Myocyte (in vitro differentiated cells): ENCODE results near the gene KLC4. TPM values are rescaled to one million over a fixed set of nuclear protein-coding genes. Genes with fewer than 3 reads are reported as not detected.
"Not testable (repeated sequence)": the region's sequence is repeated elsewhere in the genome, so short reads cannot be mapped to it uniquely, and the experiment has no call there.

Experiments
- DNase-seq: peaks from one replicate; pipeline ENCODE4 v3.0.0-alpha.2; 2012; ENCODE audit warnings: low read depth
- total RNA-seq: library from RNA; depleted of rRNA; stranded (reverse); fragments of >200 nt; gene quantifications from 2 replicates; pipeline ENCODE4 v1.2.3, GENCODE V29; 2014

The KLC4 gene
- total RNA-seq, 1 donor from 2014 or later = 23.6 TPM

- DNase-seq = no peak
These were observed 23.8 kb upstream of the KLC4 start for GRCh38 chr6:43035495-43036194.

GRCh38 chr6:43036712-43037111 lies 22.7 kb upstream of the KLC4 start:
- no peak for DNase-seq

- DNase-seq = no peak
These were observed 22.2 kb upstream of the KLC4 start for GRCh38 chr6:43037197-43037596.

GRCh38 chr6:43037706-43038105 lies 21.7 kb upstream of the KLC4 start:
- no peak for DNase-seq

- no peak for DNase-seq
These were observed 20.7 kb upstream of the KLC4 start for GRCh38 chr6:43038727-43039126.

GRCh38 chr6:43040542-43041257 lies 18.7 kb upstream of the KLC4 start:
- DNase-seq = no peak

- not testable (repeated sequence) for DNase-seq
These were observed 18.0 kb upstream of the KLC4 start for GRCh38 chr6:43041475-43041874.

GRCh38 chr6:43043310-43043709 lies 16.1 kb upstream of the KLC4 start:
- DNase-seq = no peak

GRCh38 chr6:43045371-43045930 lies 14.0 kb upstream of the KLC4 start:
- DNase-seq = no peak

GRCh38 chr6:43047998-43048397 lies 11.4 kb upstream of the KLC4 start:
- DNase-seq = no peak

GRCh38 chr6:43050981-43051380 lies 8.4 kb upstream of the KLC4 start:
- DNase-seq = no peak

GRCh38 chr6:43052225-43052841 lies 7.1 kb upstream of the KLC4 start:
- no peak for DNase-seq

- peak; percentile 68 for DNase-seq
These were observed 6.4 kb upstream of the KLC4 start for GRCh38 chr6:43052842-43053544.

- DNase-seq = peak; percentile 96
These were observed 5.8 kb upstream of the KLC4 start, which contains the start of gene CUL7 for GRCh38 chr6:43053545-43054205. TSS of gene CUL7 (minus strand) at chr6:43053851. CDS start at chr6:43052788, 1,063 bp downstream.

- no peak for DNase-seq
These were observed 5.1 kb upstream of the KLC4 start for GRCh38 chr6:43054206-43054943.

- DNase-seq = no peak
These were observed 3.5 kb upstream of the KLC4 start for GRCh38 chr6:43055966-43056365.

- DNase-seq = no peak
These were observed 900 bp upstream of the KLC4 start for GRCh38 chr6:43058531-43058930.

- DNase-seq = no peak
These were observed 763 bp downstream of the KLC4 start for GRCh38 chr6:43060034-43060754.
